Measurements from ENCODE around the gene FRMPD3.
"Not testable (repeated sequence)": the region's sequence is repeated elsewhere in the genome, so short reads cannot be mapped to it uniquely, and the experiment has no call there.

The FRMPD3 gene

GRCh38 chrX:107448998-107449835 lies at the start of gene FRMPD3:
Gene FRMPD3, plus strand, starts transcription at chrX:107449652. Its CDS starts 76,937 bp downstream, at chrX:107526589.
- peak; percentile 46 for DNase-seq

GRCh38 chrX:107420571-107420970 lies 28.9 kb upstream of the FRMPD3 start:
- DNase-seq: no peak

- DNase-seq: no peak
These were observed 28.1 kb upstream of the FRMPD3 start for GRCh38 chrX:107421337-107421861.

GRCh38 chrX:107429090-107429489 lies 20.4 kb upstream of the FRMPD3 start:
- no peak for DNase-seq

- DNase-seq: no peak
These were observed 9.3 kb upstream of the FRMPD3 start for GRCh38 chrX:107440187-107440586.

- no peak for DNase-seq
These were observed 8.8 kb upstream of the FRMPD3 start for GRCh38 chrX:107440692-107441091.

- DNase-seq: peak; percentile 62
These were observed 6.4 kb upstream of the FRMPD3 start for GRCh38 chrX:107442914-107443527.

- peak; percentile 29 for DNase-seq
These were observed 4.3 kb upstream of the FRMPD3 start for GRCh38 chrX:107445146-107445545.

- DNase-seq: no peak
These were observed 3.8 kb upstream of the FRMPD3 start for GRCh38 chrX:107445631-107446030.

GRCh38 chrX:107447642-107448041 lies 1.8 kb upstream of the FRMPD3 start:
- DNase-seq: no peak

GRCh38 chrX:107448625-107448997 lies 841 bp upstream of the FRMPD3 start:
- DNase-seq: no peak

- DNase-seq: peak; percentile 10
These were observed 1.5 kb downstream of the FRMPD3 start for GRCh38 chrX:107450823-107451509.

- DNase-seq: no peak
These were observed 2.3 kb downstream of the FRMPD3 start for GRCh38 chrX:107451731-107452130.

- no peak for DNase-seq
These were observed 3.1 kb downstream of the FRMPD3 start for GRCh38 chrX:107452581-107452980.

- DNase-seq: no peak
These were observed 4.8 kb downstream of the FRMPD3 start for GRCh38 chrX:107454302-107454701.

- no peak for DNase-seq
These were observed 7.8 kb downstream of the FRMPD3 start for GRCh38 chrX:107457289-107457688.

GRCh38 chrX:107465932-107466620 lies 16.6 kb downstream of the FRMPD3 start:
- DNase-seq: no peak

- DNase-seq: no peak
These were observed 17.8 kb downstream of the FRMPD3 start for GRCh38 chrX:107467271-107467670.

GRCh38 chrX:107470198-107470597 lies 20.7 kb downstream of the FRMPD3 start:
- DNase-seq: no peak

GRCh38 chrX:107470971-107471370 lies 21.5 kb downstream of the FRMPD3 start:
- DNase-seq: no peak

GRCh38 chrX:107471420-107471819 lies 22.0 kb downstream of the FRMPD3 start:
- DNase-seq: not testable (repeated sequence)

GRCh38 chrX:107477406-107477805 lies 28.0 kb downstream of the FRMPD3 start:
- DNase-seq: no peak

- no peak for DNase-seq
These were observed 30.8 kb downstream of the FRMPD3 start for GRCh38 chrX:107480272-107480671.

All from NCI-H345 (cell line).